Esophagus squamous epithelium (tissue), 4 donors: ENCODE results near the gene CBFA2T3.

ENCODE experiments used
- POLR2A ChIP-seq, 4 donors: fragments of 450-650 bp; IDR thresholded peaks; one replicate each; pipeline ENCODE4 v1.6.1; 2017; ENCODE audit warnings: antibody characterized with exemption in 4 of 4, mild to moderate bottlenecking in 4 of 4, moderate library complexity in 3 of 4
- TF ChIP-seq, protein P1 (sequence below), 6 experiments: fragments of 450-650 bp in 4 of 6; fragments of 200-600 bp in 2 of 6; sonication (generic) in 2 of 6; IDR thresholded peaks; one replicate each; pipeline ENCODE4 v1.5.1; 2016 to 2019; ENCODE audit warnings: antibody characterized with exemption in 6 of 6, mild to moderate bottlenecking in 4 of 6, moderate library complexity in 4 of 6

DNA sequence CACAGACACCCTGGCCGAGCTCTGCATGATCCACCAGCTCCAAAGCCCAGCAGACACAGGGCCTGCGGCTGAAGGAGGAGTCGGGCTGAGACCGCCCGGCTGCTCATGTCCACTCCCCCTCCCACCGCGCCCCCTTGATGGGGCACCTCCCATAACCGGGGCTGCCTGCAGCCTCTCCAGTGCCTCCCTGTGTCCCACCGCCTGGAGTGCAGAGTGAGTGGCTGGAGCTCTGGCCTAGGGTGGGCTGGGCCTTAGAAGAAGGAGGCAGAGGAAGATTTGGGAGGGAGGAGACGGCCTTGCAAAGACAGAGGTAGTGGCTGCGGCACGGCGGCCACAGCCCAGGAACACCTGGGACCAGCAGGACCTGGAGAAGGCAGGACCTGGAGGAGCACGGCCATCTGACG, 4.0 kb downstream of the CBFA2T3 start:
- TF ChIP-seq, protein P1, sequence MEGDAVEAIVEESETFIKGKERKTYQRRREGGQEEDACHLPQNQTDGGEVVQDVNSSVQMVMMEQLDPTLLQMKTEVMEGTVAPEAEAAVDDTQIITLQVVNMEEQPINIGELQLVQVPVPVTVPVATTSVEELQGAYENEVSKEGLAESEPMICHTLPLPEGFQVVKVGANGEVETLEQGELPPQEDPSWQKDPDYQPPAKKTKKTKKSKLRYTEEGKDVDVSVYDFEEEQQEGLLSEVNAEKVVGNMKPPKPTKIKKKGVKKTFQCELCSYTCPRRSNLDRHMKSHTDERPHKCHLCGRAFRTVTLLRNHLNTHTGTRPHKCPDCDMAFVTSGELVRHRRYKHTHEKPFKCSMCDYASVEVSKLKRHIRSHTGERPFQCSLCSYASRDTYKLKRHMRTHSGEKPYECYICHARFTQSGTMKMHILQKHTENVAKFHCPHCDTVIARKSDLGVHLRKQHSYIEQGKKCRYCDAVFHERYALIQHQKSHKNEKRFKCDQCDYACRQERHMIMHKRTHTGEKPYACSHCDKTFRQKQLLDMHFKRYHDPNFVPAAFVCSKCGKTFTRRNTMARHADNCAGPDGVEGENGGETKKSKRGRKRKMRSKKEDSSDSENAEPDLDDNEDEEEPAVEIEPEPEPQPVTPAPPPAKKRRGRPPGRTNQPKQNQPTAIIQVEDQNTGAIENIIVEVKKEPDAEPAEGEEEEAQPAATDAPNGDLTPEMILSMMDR (IDR thresholded peaks at IDR 0.05): no peak
- no peak for TF ChIP-seq POLR2A (IDR thresholded peaks at IDR 0.05)
